ENCODE data around the gene TXLNB.

Gene TXLNB

DNA sequence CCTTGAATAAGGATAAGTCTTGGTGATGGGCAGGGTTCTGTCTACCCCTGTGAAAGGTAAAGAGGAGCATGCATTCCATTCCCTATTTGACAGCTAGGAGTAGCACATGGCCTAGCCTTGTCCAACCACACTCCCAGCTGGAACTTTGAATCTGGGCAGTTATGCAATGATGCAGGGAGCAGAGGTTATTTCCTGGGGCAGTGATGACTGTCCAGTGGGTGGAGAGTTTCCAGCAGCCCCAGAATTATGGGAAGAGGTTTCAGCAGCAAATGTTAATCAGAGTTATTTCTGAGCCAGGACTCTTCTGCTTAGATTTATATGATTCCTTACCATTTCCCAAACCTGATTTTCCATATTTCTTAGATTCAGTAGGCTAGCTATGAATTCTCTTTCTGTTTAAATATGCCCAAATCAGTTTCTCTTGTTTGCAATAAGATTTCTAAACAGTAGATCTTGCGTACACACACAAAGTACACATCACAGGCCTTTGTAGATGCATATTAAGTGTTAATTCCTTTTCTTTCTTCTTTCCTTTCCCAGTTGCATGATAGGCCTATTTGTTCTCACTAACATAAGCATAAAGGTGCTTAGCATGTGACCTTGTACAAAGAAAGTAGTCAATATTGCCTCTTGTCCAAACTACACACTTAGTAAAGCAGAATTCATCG lies 17.3 kb upstream of the TXLNB start:
- TF ChIP-seq EZH2 (IDR thresholded peaks at IDR 0.05; ENCODE audit: borderline replicate concordance, low read length) (no peak), CTCF (IDR thresholded peaks at IDR 0.05; ENCODE audit: low read length) (no peak)
- Histone ChIP-seq H3K36me3 (ENCODE audit: insufficient read depth, low read length) (no peaks in the 10 kb centered on the region), H3K27ac (ENCODE audit: low read depth, low read length, poor library complexity, severe bottlenecking) (no peak overlapping the region), H3F3A (ENCODE audit: insufficient read depth, low read length) (no peaks in the 10 kb centered on the region), H3K9ac (ENCODE audit: low read length) (no peak overlapping the region), H3K9me2 (ENCODE audit: low read depth, low read length) (no peaks in the 10 kb centered on the region), H4K20me1 (ENCODE audit: insufficient read depth, low read length) (no peaks in the 10 kb centered on the region), H2AFZ (ENCODE audit: low read length) (no peak overlapping the region), H3K4me1 (ENCODE audit: insufficient read depth, low read length, severe bottlenecking) (peaks cover 28% of the 10 kb centered on the region), H3K9me3 (ENCODE audit: low read length) (no peaks in the 10 kb centered on the region), H3K27me3 (ENCODE audit: insufficient read depth, low read length) (no peaks in the 10 kb centered on the region), H3K4me3 (ENCODE audit: low read depth, low read length, poor library complexity, severe bottlenecking) (no peak overlapping the region), H3K4me2 (ENCODE audit: low read length) (no peak overlapping the region), H3K79me2 (ENCODE audit: insufficient read depth, low read length) (no peaks in the 10 kb centered on the region)

GRCh38 chr6:139308286-139308916 lies 16.6 kb upstream of the TXLNB start:
- no peaks in the 10 kb centered on the region for H3F3A ChIP-seq (ENCODE audit: insufficient read depth, low read length)
- no peak for TF ChIP-seq CTCF (IDR thresholded peaks at IDR 0.05; ENCODE audit: low read length)
- TF ChIP-seq EZH2 (IDR thresholded peaks at IDR 0.05; ENCODE audit: borderline replicate concordance, low read length), result no peak
- no peak overlapping the region for H3K27ac ChIP-seq (ENCODE audit: low read depth, low read length, poor library complexity, severe bottlenecking)
- H3K9me2 ChIP-seq (ENCODE audit: low read depth, low read length), result no peaks in the 10 kb centered on the region
- no peak overlapping the region for H3K4me2 ChIP-seq (ENCODE audit: low read length)
- no peak overlapping the region for H3K4me3 ChIP-seq (ENCODE audit: low read depth, low read length, poor library complexity, severe bottlenecking)
- H3K79me2 ChIP-seq (ENCODE audit: insufficient read depth, low read length), result no peaks in the 10 kb centered on the region
- no peak overlapping the region for H2AFZ ChIP-seq (ENCODE audit: low read length)
- peaks cover 22% of the 10 kb centered on the region for H3K4me1 ChIP-seq (ENCODE audit: insufficient read depth, low read length, severe bottlenecking)
- H3K27me3 ChIP-seq (ENCODE audit: insufficient read depth, low read length), result no peaks in the 10 kb centered on the region
- no peaks in the 10 kb centered on the region for H4K20me1 ChIP-seq (ENCODE audit: insufficient read depth, low read length)
- H3K9me3 ChIP-seq (ENCODE audit: low read length), result no peaks in the 10 kb centered on the region
- H3K36me3 ChIP-seq (ENCODE audit: insufficient read depth, low read length), result no peaks in the 10 kb centered on the region
- no peak overlapping the region for H3K9ac ChIP-seq (ENCODE audit: low read length)

- no peaks in the 10 kb centered on the region for H3K27me3 ChIP-seq (ENCODE audit: insufficient read depth, low read length)
- H3K4me2 ChIP-seq (ENCODE audit: low read length), result no peak overlapping the region
- no peaks in the 10 kb centered on the region for H3K79me2 ChIP-seq (ENCODE audit: insufficient read depth, low read length)
- H3K9ac ChIP-seq (ENCODE audit: low read length), result no peak overlapping the region
- no peaks in the 10 kb centered on the region for H3K36me3 ChIP-seq (ENCODE audit: insufficient read depth, low read length)
- no peaks in the 10 kb centered on the region for H3K9me2 ChIP-seq (ENCODE audit: low read depth, low read length)
- no peaks in the 10 kb centered on the region for H3F3A ChIP-seq (ENCODE audit: insufficient read depth, low read length)
- H3K27ac ChIP-seq (ENCODE audit: low read depth, low read length, poor library complexity, severe bottlenecking), result no peak overlapping the region
- no peaks in the 10 kb centered on the region for H3K9me3 ChIP-seq (ENCODE audit: low read length)
- peaks cover 5% of the 10 kb centered on the region for H3K4me1 ChIP-seq (ENCODE audit: insufficient read depth, low read length, severe bottlenecking)
- no peaks in the 10 kb centered on the region for H4K20me1 ChIP-seq (ENCODE audit: insufficient read depth, low read length)
- no peak overlapping the region for H2AFZ ChIP-seq (ENCODE audit: low read length)
- H3K4me3 ChIP-seq (ENCODE audit: low read depth, low read length, poor library complexity, severe bottlenecking), result no peak overlapping the region
- TF ChIP-seq EZH2 (IDR thresholded peaks at IDR 0.05; ENCODE audit: borderline replicate concordance, low read length), result no peak
- no peak for TF ChIP-seq CTCF (IDR thresholded peaks at IDR 0.05; ENCODE audit: low read length)
Measured at GRCh38 chr6:139306291-139306981, 14.6 kb upstream of the TXLNB start.
